ENCODE results near the gene PERCC1.
A peak's percentile ranks its signal among the peaks of the same experiment; 100 is the strongest.

Gene PERCC1

DNA sequence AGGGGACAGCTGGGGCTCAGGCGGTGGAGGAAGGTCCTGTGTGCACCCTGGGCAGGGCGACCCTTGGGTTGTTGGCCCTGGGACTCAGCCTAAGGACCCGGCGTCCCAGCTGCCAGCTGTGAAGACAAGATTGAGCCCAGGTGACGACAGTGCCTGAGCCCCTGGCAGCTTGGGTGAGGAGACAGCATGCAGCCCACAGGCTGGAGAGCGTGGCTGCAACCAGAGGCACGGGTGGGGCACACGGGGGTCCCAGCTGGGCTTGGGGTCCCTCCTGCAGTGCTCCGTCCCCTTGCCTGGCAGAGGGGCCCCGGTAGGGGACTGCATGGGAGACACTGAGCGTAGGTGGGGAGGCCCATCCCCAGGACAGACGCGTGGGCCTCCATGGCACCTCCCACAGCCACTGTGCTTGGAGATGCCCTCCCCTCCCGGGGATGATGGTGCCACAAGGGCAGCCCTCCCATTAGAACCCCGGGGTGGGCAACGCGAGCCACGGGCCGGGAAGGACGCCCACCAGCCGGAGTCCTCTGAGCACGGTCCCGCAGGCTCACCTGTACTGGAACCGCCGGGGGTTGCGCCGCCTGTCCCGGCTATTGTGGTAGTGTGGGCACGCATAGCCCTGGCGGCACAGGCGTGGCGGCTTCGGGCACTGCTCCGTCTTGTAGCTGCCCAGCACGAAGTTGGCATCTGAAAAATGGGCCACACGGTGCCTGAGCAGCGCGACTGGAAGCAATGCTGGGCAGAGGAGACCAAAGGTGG is 31.9 kb upstream of the PERCC1 start:
- Mint-ChIP-seq H3K4me3 (no peak overlapping the region), H3K27me3 (no peaks in the 10 kb centered on the region)
- ATAC-seq (replicated peaks) = no peak

GRCh38 chr16:1401061-1401757 is 29.7 kb upstream of the PERCC1 start:
- DNase-seq = no peak
- no peak overlapping the region for H3K27ac Mint-ChIP-seq
- no peaks in the 10 kb centered on the region for H3K27me3 Mint-ChIP-seq
- H3K4me1 Mint-ChIP-seq = no peaks in the 10 kb centered on the region
- no peak overlapping the region for H3K4me3 Mint-ChIP-seq
- ATAC-seq (replicated peaks) = no peak
- peaks cover 33 to 36% of the 10 kb centered on the region in 2 donors for H3K36me3 Mint-ChIP-seq
- no peaks in the 10 kb centered on the region for H3K9me3 Mint-ChIP-seq

More for the DNA sequence above, 31.9 kb upstream of the PERCC1 start:
- Mint-ChIP-seq H3K4me1 (no peaks in the 10 kb centered on the region), H3K27ac (peak overlapping the region; percentile 20), H3K9me3 (no peaks in the 10 kb centered on the region), H3K36me3 (peaks cover 32 to 37% of the 10 kb centered on the region in 2 donors)
- DNase-seq = no peak

DNA sequence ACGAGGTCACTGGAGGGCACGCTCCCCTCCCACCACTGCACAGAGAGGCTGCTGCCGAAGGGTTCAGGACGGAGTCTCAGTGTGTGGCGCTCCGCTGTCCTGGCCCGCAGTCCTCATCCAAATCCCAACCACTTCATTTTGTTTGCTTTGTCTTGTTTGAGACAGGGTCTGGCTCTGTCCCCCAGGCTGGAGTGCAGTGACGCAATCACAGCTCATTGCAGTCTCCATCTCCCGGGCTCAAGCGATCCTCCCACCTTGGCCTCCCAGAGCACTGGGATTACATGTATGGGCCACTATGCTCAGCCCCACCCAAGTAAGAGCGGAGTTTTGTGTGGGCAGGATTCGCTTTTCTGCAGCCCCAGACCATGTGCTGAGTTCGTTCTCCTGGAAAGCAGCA is 29.1 kb upstream of the PERCC1 start:
- peaks cover 33 to 34% of the 10 kb centered on the region in 2 donors for H3K36me3 Mint-ChIP-seq
- ATAC-seq (replicated peaks) = no peak
- DNase-seq = no peak
- H3K27ac Mint-ChIP-seq = no peak overlapping the region
- no peaks in the 10 kb centered on the region for H3K27me3 Mint-ChIP-seq
- no peak overlapping the region for H3K4me3 Mint-ChIP-seq
- H3K9me3 Mint-ChIP-seq = no peaks in the 10 kb centered on the region
- peaks cover 0 to under 1% of the 10 kb centered on the region in 2 donors for H3K4me1 Mint-ChIP-seq

- no peaks in the 10 kb centered on the region for H3K27me3 Mint-ChIP-seq
- no peaks in the 10 kb centered on the region for H3K9me3 Mint-ChIP-seq
- ATAC-seq (replicated peaks) (no peak), DNase-seq (no peak)
- H3K4me1 Mint-ChIP-seq = peaks cover 0 to 12% of the 10 kb centered on the region in 2 donors
- no peak overlapping the region for H3K4me3 Mint-ChIP-seq
- no peak overlapping the region for H3K27ac Mint-ChIP-seq
- H3K36me3 Mint-ChIP-seq = peaks cover 33 to 34% of the 10 kb centered on the region in 2 donors
Measured at GRCh38 chr16:1403036-1403435, 27.8 kb upstream of the PERCC1 start.

DNA sequence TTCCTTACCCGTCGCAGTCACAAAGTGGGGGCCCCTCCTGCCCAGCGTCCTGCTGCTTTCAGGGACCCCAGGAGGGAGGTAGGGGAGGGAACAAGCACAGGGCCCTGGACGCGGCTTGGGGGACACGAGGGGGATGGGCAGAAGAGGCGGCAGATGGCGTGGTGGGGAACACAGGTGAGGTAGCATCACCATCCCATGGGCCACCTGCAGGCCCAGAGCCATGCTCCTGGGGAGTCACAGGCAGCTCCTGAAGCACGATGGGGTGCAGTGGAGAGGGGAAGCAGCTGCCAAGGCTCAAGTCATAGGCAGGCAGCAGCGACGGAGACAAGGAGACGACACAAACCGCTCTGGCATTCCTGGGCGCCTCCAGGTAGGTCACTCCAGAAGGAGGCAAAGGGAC is 27.1 kb upstream of the PERCC1 start:
- peaks cover 26 to 33% of the 10 kb centered on the region in 2 donors for H3K36me3 Mint-ChIP-seq
- peaks cover 2 to 19% of the 10 kb centered on the region in 2 donors for H3K4me1 Mint-ChIP-seq
- ATAC-seq (replicated peaks) (no peak), DNase-seq (no peak)
- no peak overlapping the region for H3K27ac Mint-ChIP-seq
- no peaks in the 10 kb centered on the region for H3K27me3 Mint-ChIP-seq
- H3K9me3 Mint-ChIP-seq = no peaks in the 10 kb centered on the region
- H3K4me3 Mint-ChIP-seq = no peak overlapping the region

DNA sequence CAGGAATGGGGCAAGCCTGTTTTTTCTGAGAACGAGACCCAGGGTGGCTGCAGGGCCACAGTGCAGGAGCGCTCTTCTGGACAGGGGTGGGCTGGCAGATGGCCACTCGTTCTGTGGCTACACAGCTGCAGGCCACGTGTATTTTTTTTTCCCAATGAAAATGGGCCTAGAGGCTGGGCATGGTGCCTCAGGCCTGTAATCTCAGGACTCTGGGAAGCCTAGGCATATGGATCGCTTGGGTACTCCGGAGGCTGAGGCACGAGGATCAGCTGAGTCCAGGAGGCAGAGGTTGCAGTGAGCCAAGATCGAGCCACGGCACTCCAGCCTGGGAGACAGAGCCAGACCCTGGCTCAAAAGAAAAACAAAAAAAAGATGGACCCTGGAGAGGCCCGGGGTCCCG is 23.1 kb upstream of the PERCC1 start:
- Mint-ChIP-seq H3K4me3 (peak overlapping the region; percentile 90 to 96), H3K27ac (peak overlapping the region; percentile 87), H3K9me3 (no peaks in the 10 kb centered on the region), H3K27me3 (no peaks in the 10 kb centered on the region), H3K36me3 (peaks cover 14 to 22% of the 10 kb centered on the region in 2 donors), H3K4me1 (peaks cover 4 to 32% of the 10 kb centered on the region in 2 donors)
- ATAC-seq (replicated peaks) (no peak), DNase-seq (no peak)

DNA sequence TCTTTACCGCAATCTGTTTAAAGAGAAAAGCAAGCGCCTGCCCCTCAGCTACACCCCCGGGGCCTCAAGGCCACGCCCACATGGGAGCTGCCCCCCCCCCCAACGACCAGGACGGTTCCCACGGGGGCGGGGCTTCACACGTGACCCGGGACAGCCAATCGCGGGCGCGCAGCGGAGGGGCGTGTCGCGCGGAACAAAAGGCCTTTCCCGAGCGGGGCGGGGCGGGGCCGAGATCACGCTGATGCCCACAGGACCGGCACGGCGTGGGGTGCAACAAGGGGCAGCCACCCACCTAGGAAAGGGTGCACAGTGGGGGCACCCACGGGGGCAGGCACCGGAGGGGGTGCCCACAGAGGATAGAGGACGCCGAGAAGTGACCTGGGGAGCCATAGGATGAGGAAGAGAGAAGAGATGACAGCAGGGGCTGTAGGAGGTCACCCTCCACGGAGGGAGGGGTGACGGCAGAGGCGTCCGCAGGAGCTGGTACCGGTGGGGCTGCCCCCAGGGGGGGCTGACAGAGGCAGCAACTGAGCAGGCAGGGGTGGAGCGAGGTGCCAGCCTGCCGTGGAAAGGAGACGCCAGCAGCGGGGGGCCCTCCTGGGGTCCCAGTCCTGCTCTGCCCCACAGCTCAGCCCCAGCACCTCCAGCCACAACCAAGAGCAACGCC is 22.6 kb upstream of the PERCC1 start:
- H3K4me1 Mint-ChIP-seq = peaks cover 4 to 32% of the 10 kb centered on the region in 2 donors
- no peaks in the 10 kb centered on the region for H3K9me3 Mint-ChIP-seq
- DNase-seq = peak; percentile 89
- H3K27me3 Mint-ChIP-seq = no peaks in the 10 kb centered on the region
- peaks cover 13 to 22% of the 10 kb centered on the region in 2 donors for H3K36me3 Mint-ChIP-seq
- peak overlapping the region; percentile 90 to 96 for H3K4me3 Mint-ChIP-seq
- H3K27ac Mint-ChIP-seq = peak overlapping the region; percentile 87
- ATAC-seq (replicated peaks) = peak; percentile 93

- H3K36me3 Mint-ChIP-seq = peaks cover 13 to 17% of the 10 kb centered on the region in 2 donors
- H3K27ac Mint-ChIP-seq = peak overlapping the region; percentile 71
- no peaks in the 10 kb centered on the region for H3K27me3 Mint-ChIP-seq
- no peak for ATAC-seq (replicated peaks)
- H3K4me1 Mint-ChIP-seq = peaks cover 11 to 22% of the 10 kb centered on the region in 2 donors
- DNase-seq = no peak
- peak overlapping the region in 1 of 2 donors; percentile 32 for H3K4me3 Mint-ChIP-seq
- H3K9me3 Mint-ChIP-seq = no peaks in the 10 kb centered on the region
Measured at GRCh38 chr16:1412847-1413246, 18.0 kb upstream of the PERCC1 start.

GRCh38 chr16:1413684-1414531 is 17.0 kb upstream of the PERCC1 start:
- Mint-ChIP-seq H3K36me3 (peaks cover 13 to 24% of the 10 kb centered on the region in 2 donors), H3K4me1 (peaks cover 14 to 20% of the 10 kb centered on the region in 2 donors), H3K27ac (peak overlapping the region; percentile 94), H3K4me3 (peak overlapping the region; percentile 87 to 89), H3K27me3 (no peaks in the 10 kb centered on the region), H3K9me3 (no peaks in the 10 kb centered on the region)
- ATAC-seq (replicated peaks) (peak; percentile 78 to 82), DNase-seq (peak; percentile 65)

DNA sequence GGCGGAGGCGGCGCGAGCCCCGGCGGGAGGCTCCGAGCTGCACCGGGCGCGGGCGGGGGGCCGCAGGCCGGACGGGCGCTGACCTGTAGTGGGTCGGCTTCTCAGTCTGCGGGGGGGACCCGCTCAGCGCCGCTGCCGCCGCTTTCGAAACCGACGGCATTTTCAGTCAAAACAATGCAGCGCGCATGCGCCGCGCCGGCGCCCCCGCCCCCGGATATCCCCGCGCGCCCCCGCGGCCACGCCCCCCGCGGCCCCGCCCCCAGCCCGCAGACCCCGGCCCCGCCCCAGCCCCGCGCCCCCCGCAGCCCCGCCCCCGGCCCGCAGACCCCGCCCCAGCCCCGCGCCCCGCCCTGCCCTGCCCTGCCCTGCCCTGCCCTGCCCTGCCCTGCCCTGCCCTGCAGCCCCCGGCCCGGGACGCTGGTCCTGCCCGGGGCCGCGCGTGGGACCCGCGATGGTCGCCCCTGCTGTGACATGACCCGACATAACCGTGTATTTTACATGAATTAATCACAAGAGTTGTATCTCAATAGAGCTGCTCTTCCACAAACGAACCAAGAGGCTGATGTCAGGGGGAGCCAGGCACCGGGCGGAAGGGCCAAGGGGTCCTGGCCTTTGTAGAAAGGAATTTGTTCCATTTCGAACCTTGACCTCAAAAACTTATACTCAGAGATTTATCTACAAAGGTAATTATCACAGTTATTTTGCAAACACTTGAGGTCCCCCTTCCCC is 16.2 kb upstream of the PERCC1 start, which contains the start of gene UNKL:
Gene UNKL, minus strand, starts transcription at position 173 of the 729 bp plus-strand sequence. Its CDS starts 13 bp downstream, at position 160.
- peak within 1 kb of the TSS; percentile 87 to 89 for H3K4me3 Mint-ChIP-seq
- H3K4me1 Mint-ChIP-seq = peaks cover 12 to 21% of the 10 kb centered on the region in 2 donors
- H3K36me3 Mint-ChIP-seq = peaks cover 13 to 24% of the 10 kb centered on the region in 2 donors
- no peaks in the 10 kb centered on the region for H3K27me3 Mint-ChIP-seq
- ATAC-seq (replicated peaks) (peak; percentile 65 to 72), DNase-seq (peak; percentile 47)
- no peaks in the 10 kb centered on the region for H3K9me3 Mint-ChIP-seq
- peak within 1 kb of the TSS; percentile 94 for H3K27ac Mint-ChIP-seq

DNA sequence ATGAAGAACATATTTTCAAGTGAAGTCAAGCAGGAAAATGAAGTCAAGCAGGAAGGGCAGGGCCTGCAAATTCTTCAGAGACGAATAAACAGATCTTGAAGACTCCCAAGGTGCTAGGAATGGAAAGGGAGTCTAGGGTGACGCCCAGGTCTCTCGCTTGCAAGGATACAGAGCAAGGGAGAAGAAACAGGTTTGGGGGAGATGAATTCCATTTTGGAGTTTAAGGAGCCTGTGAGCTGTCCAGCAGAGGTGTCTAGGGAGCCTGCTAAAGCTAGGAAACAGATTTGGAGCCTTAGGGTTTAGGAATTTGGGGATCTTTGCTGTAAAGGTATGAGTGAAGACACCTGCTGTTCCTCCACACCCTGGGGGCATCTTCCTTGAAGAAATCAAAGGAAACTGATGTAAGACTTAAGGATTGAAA is 14.3 kb upstream of the PERCC1 start:
- Mint-ChIP-seq H3K9me3 (no peaks in the 10 kb centered on the region), H3K27ac (peak overlapping the region; percentile 86), H3K4me1 (peaks cover 12 to 38% of the 10 kb centered on the region in 2 donors), H3K36me3 (peaks cover 14 to 21% of the 10 kb centered on the region in 2 donors), H3K27me3 (no peaks in the 10 kb centered on the region), H3K4me3 (no peak overlapping the region)
- DNase-seq (no peak), ATAC-seq (replicated peaks) (no peak)

GRCh38 chr16:1420111-1420539 is 10.8 kb upstream of the PERCC1 start:
- H3K4me3 Mint-ChIP-seq = peak overlapping the region; percentile 88 to 98
- no peaks in the 10 kb centered on the region for H3K9me3 Mint-ChIP-seq
- H3K27me3 Mint-ChIP-seq = no peaks in the 10 kb centered on the region
- DNase-seq (no peak), ATAC-seq (replicated peaks) (peak in 1 of 2 donors; percentile 2)
- H3K36me3 Mint-ChIP-seq = peaks cover 12 to 18% of the 10 kb centered on the region in 2 donors
- H3K4me1 Mint-ChIP-seq = peaks cover 14 to 42% of the 10 kb centered on the region in 2 donors
- H3K27ac Mint-ChIP-seq = peak overlapping the region; percentile 99

DNA sequence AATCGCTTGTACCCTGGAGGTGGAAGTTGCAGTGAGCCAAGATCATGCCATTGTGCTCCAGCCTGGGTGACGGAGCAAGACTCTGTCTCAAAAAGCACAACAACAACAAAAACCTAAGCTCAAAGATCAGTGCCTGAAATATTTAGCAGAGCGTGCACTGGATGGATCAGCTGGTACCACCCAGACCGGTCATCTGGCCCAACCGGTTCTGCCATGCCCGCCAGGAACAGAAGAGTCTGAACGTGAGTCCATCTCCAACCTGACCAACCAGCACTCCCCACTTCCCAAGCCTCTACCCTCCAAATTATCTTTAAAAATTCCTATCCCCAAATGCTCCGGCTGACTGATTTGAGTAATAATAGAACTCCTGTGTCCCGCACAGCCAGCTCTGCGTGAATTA is 8.8 kb upstream of the PERCC1 start:
- ATAC-seq (replicated peaks) (no peak), DNase-seq (no peak)
- H3K9me3 Mint-ChIP-seq = no peaks in the 10 kb centered on the region
- H3K4me1 Mint-ChIP-seq = peaks cover 8 to 42% of the 10 kb centered on the region in 2 donors
- no peaks in the 10 kb centered on the region for H3K27me3 Mint-ChIP-seq
- H3K27ac Mint-ChIP-seq = peak overlapping the region; percentile 99
- H3K4me3 Mint-ChIP-seq = no peak overlapping the region
- peaks cover 10 to 14% of the 10 kb centered on the region in 2 donors for H3K36me3 Mint-ChIP-seq
